HUES48 (cell line): ENCODE data around the gene GRM5.
A peak's percentile ranks its signal among the peaks of the same experiment; 100 is the strongest.

ENCODE experiments used
- H3K27ac ChIP-seq: one replicate; pipeline ENCODE4 v1.7.0; 2013; ENCODE audit warnings: low read depth, low read length, inconsistent platforms
- H3K27me3 ChIP-seq: 2 replicates; pipeline ENCODE4 v1.6.1; 2013; ENCODE audit warnings: mild to moderate bottlenecking, low read length; ENCODE audit not compliant: control insufficient read depth, insufficient read depth
- H3K36me3 ChIP-seq: 2 replicates; pipeline ENCODE4 v1.6.1; 2013; ENCODE audit warnings: low read length; ENCODE audit not compliant: control insufficient read depth, insufficient read depth
- H3K4me1 ChIP-seq: 2 replicates; pipeline ENCODE4 v1.6.1; 2013; ENCODE audit warnings: mild to moderate bottlenecking, low read length; ENCODE audit not compliant: control insufficient read depth, insufficient read depth
- H3K4me3 ChIP-seq: 2 replicates; pipeline ENCODE4 v1.5.1; 2013; ENCODE audit warnings: mild to moderate bottlenecking, low read depth, low read length
- H3K9ac ChIP-seq: 2 replicates; pipeline ENCODE4 v1.6.1; 2013; ENCODE audit warnings: mild to moderate bottlenecking, low read depth, low read length, moderate library complexity
- H3K9me3 ChIP-seq: 2 replicates; pipeline ENCODE4 v1.6.1; 2013; ENCODE audit warnings: low read length; ENCODE audit not compliant: control insufficient read depth, insufficient read depth

Gene GRM5

DNA sequence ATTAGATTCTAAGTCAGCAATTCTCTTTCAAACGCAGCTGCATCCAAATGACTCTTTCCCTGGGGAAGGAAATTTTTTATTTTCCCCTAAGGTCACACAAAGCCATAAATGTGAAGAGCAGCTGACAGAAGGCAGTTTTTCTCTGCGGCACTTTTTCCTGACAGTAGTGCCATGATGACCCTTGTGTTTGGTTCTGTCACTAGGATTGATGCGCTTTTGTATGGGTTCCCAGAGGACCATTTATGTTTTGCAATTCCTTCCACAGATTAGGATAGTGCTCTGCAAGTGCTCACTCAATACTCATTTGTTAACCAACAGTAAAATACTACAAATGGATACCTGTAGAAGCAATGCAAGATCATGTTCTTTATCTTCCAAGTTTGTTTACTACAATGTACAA lies 368.6 kb downstream of the GRM5 start:
- H3K9ac ChIP-seq: no peak overlapping the region
- no peaks in the 10 kb centered on the region for H3K9me3 ChIP-seq
- H3K4me1 ChIP-seq: no peaks in the 10 kb centered on the region
- H3K4me3 ChIP-seq: no peak overlapping the region
- no peaks in the 10 kb centered on the region for H3K27me3 ChIP-seq
- H3K27ac ChIP-seq: no peak overlapping the region
- H3K36me3 ChIP-seq: no peaks in the 10 kb centered on the region

- Histone ChIP-seq H3K9me3 (no peaks in the 10 kb centered on the region), H3K27me3 (no peaks in the 10 kb centered on the region), H3K4me1 (no peaks in the 10 kb centered on the region), H3K27ac (no peak overlapping the region), H3K9ac (no peak overlapping the region), H3K36me3 (no peaks in the 10 kb centered on the region), H3K4me3 (no peak overlapping the region)
Observed at GRCh38 chr11:88695689-88696414, 369.9 kb downstream of the GRM5 start.

GRCh38 chr11:88692306-88693086 lies 373.3 kb downstream of the GRM5 start:
- H3K27me3 ChIP-seq: no peaks in the 10 kb centered on the region
- H3K27ac ChIP-seq: no peak overlapping the region
- no peaks in the 10 kb centered on the region for H3K36me3 ChIP-seq
- H3K4me1 ChIP-seq: no peaks in the 10 kb centered on the region
- H3K9ac ChIP-seq: no peak overlapping the region
- no peak overlapping the region for H3K4me3 ChIP-seq
- no peaks in the 10 kb centered on the region for H3K9me3 ChIP-seq

DNA sequence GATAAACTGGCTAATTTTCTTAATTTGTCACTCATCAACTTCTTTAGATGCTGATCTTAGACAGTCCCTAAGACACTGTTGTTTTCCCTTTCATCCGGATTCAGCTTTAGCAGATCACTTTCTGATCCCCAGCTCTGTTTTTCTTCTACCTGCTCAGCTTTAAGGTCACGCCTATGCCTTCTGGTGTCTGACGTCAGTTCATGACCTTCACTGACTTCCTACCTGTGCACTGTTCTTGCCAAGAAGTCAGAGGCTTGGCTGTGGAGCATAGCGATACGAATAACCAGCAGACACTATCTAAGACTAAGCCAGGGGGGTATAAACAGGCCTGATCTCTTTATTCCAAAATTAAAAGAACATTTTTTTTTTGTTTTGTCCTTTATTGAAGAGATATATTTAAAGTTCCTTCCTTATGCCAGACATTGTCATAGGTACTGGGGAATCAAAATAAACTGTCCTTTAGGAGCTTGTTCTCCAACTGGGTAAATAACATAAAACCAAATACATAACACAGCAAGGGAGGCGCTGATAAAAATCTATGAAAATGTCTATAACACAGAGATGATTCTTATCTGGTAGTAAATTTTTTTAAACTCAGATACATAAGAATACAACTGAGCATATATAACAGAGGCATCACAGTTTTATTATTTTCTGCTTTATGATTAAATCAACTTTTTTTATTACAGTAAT lies 376.1 kb downstream of the GRM5 start:
- peaks cover 3% of the 10 kb centered on the region; the same call in 1 of the 2 replicates for H3K9me3 ChIP-seq
- no peak overlapping the region for H3K27ac ChIP-seq
- H3K9ac ChIP-seq: no peak overlapping the region
- H3K36me3 ChIP-seq: no peaks in the 10 kb centered on the region
- no peaks in the 10 kb centered on the region for H3K27me3 ChIP-seq
- H3K4me1 ChIP-seq: no peaks in the 10 kb centered on the region
- no peak overlapping the region for H3K4me3 ChIP-seq

GRCh38 chr11:88683024-88683423 lies 382.8 kb downstream of the GRM5 start:
- no peak overlapping the region for H3K4me3 ChIP-seq
- H3K27ac ChIP-seq: peak overlapping the region; percentile 42
- H3K9ac ChIP-seq: no peak overlapping the region
- peaks cover 8% of the 10 kb centered on the region; the same call in 1 of the 2 replicates for H3K4me1 ChIP-seq
- H3K9me3 ChIP-seq: peaks cover 4% of the 10 kb centered on the region; the same call in 1 of the 2 replicates
- H3K36me3 ChIP-seq: no peaks in the 10 kb centered on the region
- no peaks in the 10 kb centered on the region for H3K27me3 ChIP-seq

DNA sequence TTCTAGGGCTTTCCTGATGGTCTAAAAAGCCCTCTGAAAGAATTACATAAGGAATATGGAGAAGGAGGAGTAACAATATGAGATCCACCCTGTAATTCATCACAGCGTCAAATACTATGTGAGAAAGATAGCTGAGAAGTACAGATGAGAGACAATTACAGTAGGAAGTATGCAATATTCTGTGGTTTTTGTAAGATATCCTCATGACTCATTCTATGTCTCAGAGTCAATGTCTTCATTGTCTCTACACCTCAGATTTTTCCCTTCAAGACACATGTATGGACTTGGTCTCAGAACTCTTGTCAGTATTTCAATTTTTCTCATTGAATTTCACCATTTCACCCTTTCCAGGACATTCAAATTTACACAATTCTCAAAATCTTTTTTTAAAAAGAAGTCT lies 385.0 kb downstream of the GRM5 start:
- no peak overlapping the region for H3K27ac ChIP-seq
- H3K9ac ChIP-seq: no peak overlapping the region
- H3K9me3 ChIP-seq: peaks cover 4% of the 10 kb centered on the region; the same call in 1 of the 2 replicates
- peaks cover 8% of the 10 kb centered on the region; the same call in 1 of the 2 replicates for H3K4me1 ChIP-seq
- no peaks in the 10 kb centered on the region for H3K27me3 ChIP-seq
- no peak overlapping the region for H3K4me3 ChIP-seq
- H3K36me3 ChIP-seq: no peaks in the 10 kb centered on the region

DNA sequence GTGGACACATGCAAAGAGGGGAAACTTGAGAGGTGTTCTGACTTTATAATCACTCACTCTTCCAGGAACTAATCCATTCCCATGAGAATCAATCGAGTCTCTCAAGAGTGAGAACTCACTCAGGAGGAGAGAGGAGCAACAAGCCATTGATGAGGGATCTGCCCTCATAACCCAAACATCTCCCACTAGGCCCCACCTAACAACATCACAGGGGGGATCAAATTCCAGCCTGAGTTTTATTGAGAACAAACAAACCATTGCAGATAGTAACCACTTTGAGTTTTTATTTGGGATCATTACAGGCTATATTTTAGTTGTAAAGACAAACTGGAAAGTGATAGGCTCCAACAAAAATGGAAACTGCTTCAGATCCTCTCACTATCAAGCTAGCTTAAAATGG lies 399.4 kb downstream of the GRM5 start:
- H3K4me1 ChIP-seq: no peaks in the 10 kb centered on the region
- H3K4me3 ChIP-seq: no peak overlapping the region
- H3K9me3 ChIP-seq: no peaks in the 10 kb centered on the region
- no peak overlapping the region for H3K9ac ChIP-seq
- H3K27ac ChIP-seq: no peak overlapping the region
- H3K36me3 ChIP-seq: no peaks in the 10 kb centered on the region
- H3K27me3 ChIP-seq: no peaks in the 10 kb centered on the region

DNA sequence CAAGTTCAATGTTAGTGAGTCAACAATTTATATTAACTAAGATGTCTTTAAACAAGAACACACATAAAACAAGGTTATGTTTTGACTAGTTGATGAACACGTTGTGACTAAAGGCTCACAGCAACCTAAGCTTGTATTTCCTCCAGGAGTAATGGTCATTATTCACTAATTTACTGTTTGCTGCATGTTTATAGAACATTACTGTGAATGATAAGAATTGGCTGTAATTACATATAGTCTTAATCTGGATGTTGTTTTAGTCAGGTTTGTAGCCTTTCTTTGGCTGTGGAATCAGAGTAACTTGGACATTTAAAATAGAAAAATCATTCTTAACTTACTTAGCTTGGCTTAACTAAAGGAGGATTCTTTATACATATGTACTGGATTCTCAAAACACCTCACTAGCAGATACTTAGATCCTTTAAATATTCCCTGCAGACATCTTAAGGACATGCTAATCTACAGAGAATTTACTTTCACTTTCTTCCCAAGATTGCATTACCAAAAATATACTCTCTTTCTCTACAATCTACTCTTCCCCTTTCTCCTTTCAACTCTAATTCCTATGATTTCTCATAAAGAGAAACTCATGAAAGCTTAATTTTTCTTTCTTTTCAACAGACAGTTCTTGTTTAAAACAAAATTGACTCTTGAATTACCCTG lies 408.6 kb downstream of the GRM5 start:
- no peak overlapping the region for H3K4me3 ChIP-seq
- H3K4me1 ChIP-seq: no peaks in the 10 kb centered on the region
- H3K36me3 ChIP-seq: no peaks in the 10 kb centered on the region
- no peak overlapping the region for H3K27ac ChIP-seq
- no peaks in the 10 kb centered on the region for H3K9me3 ChIP-seq
- no peak overlapping the region for H3K9ac ChIP-seq
- H3K27me3 ChIP-seq: no peaks in the 10 kb centered on the region

GRCh38 chr11:88656283-88656682 lies 409.5 kb downstream of the GRM5 start:
- no peaks in the 10 kb centered on the region for H3K27me3 ChIP-seq
- H3K4me1 ChIP-seq: no peaks in the 10 kb centered on the region
- H3K27ac ChIP-seq: no peak overlapping the region
- no peaks in the 10 kb centered on the region for H3K36me3 ChIP-seq
- no peak overlapping the region for H3K9ac ChIP-seq
- no peaks in the 10 kb centered on the region for H3K9me3 ChIP-seq
- H3K4me3 ChIP-seq: no peak overlapping the region

GRCh38 chr11:88655656-88656055 lies 410.1 kb downstream of the GRM5 start:
- no peak overlapping the region for H3K27ac ChIP-seq
- no peak overlapping the region for H3K9ac ChIP-seq
- no peaks in the 10 kb centered on the region for H3K36me3 ChIP-seq
- no peak overlapping the region for H3K4me3 ChIP-seq
- H3K4me1 ChIP-seq: no peaks in the 10 kb centered on the region
- 0 out of 2 replicates have a peak, but pooled peaks cover under 1% of the 10 kb centered on the region for H3K9me3 ChIP-seq
- no peaks in the 10 kb centered on the region for H3K27me3 ChIP-seq
